SH-SY5Y (cell line): Measurements from ENCODE around the gene RPS6KA2.

Experiments
- GATA2 ChIP-seq: IDR thresholded peaks from 2 replicates; pipeline ENCODE4 v1.6.1; 2011; ENCODE audit warnings: mild to moderate bottlenecking, low read depth, low read length
- GATA3 ChIP-seq: IDR thresholded peaks from 2 replicates; pipeline ENCODE4 v1.6.1; 2011; ENCODE audit warnings: low read depth, mild to moderate bottlenecking, low read length, moderate library complexity

GRCh38 chr6:166653639-166653941 lies 26.5 kb upstream of the RPS6KA2 start:
- TF ChIP-seq GATA2 (no peak), GATA3 (no peak)
